Measurements from ENCODE around the gene KCNG2.

The KCNG2 gene

GRCh38 chr18:79800371-79801180, 2.8 kb downstream of the KCNG2 start:
- DNase-seq, result no peak

GRCh38 chr18:79801217-79801616, 3.5 kb downstream of the KCNG2 start:
- no peak for DNase-seq

- no peak for DNase-seq
Observed at GRCh38 chr18:79801641-79802040, 3.9 kb downstream of the KCNG2 start.

GRCh38 chr18:79802298-79802697, 4.6 kb downstream of the KCNG2 start:
- no peak for DNase-seq

GRCh38 chr18:79803611-79804051, 5.9 kb downstream of the KCNG2 start:
- DNase-seq, result no peak

- DNase-seq, result no peak
Observed at GRCh38 chr18:79804130-79804787, 6.5 kb downstream of the KCNG2 start.

GRCh38 chr18:79805211-79805887, 7.6 kb downstream of the KCNG2 start:
- DNase-seq, result no peak

- no peak for DNase-seq
Observed at GRCh38 chr18:79805926-79806487, 8.3 kb downstream of the KCNG2 start.

GRCh38 chr18:79806976-79807841, 9.5 kb downstream of the KCNG2 start:
- no peak for DNase-seq

- DNase-seq, result no peak
Observed at GRCh38 chr18:79809482-79810192, 11.9 kb downstream of the KCNG2 start.

- no peak for DNase-seq
Observed at GRCh38 chr18:79812052-79812451, 14.3 kb downstream of the KCNG2 start.

GRCh38 chr18:79814373-79814772, 16.6 kb downstream of the KCNG2 start:
- DNase-seq, result no peak

GRCh38 chr18:79815657-79816056, 17.9 kb downstream of the KCNG2 start:
- DNase-seq, result no peak

GRCh38 chr18:79816092-79816491, 18.4 kb downstream of the KCNG2 start:
- DNase-seq, result no peak

GRCh38 chr18:79816981-79817606, 19.4 kb downstream of the KCNG2 start:
- no peak for DNase-seq

GRCh38 chr18:79817607-79817998, 19.9 kb downstream of the KCNG2 start:
- no peak for DNase-seq

- no peak for DNase-seq
Observed at GRCh38 chr18:79818036-79818435, 20.3 kb downstream of the KCNG2 start.

GRCh38 chr18:79818631-79819030, 20.9 kb downstream of the KCNG2 start:
- no peak for DNase-seq

GRCh38 chr18:79819064-79819967, 21.6 kb downstream of the KCNG2 start:
- no peak for DNase-seq

- DNase-seq, result no peak
Observed at GRCh38 chr18:79819968-79820351, 22.2 kb downstream of the KCNG2 start.
